ENCODE data around the gene ZNF689. TPM values are rescaled to one million over a fixed set of nuclear protein-coding genes. Genes with fewer than 3 reads are reported as not detected.
"Not testable (repeated sequence)": the region's sequence is repeated elsewhere in the genome, so short reads cannot be mapped to it uniquely, and the experiment has no call there.

ZNF689 gene
- total RNA-seq, 2 experiments from 2014 or later: 8.7 to 9.9 TPM

DNA sequence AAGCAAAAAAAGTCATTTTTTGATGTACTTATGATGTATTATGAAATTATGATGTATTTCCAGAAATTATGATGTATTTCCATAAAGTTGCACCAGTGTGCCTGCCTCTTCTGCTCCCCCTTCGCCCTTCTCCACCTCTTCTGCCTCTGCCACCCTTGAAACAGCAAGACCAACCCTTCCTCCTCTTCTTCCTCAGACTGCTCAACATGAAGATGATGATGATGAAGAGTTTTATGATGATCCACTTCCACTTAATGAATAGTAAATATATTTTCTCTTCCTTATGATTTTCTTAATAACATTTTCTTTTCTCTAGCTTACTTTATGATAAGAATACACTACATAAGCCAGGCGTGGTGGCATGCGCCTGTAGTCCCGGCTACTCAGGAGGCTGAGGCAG lies 17.3 kb downstream of the ZNF689 start:
- no peak for DNase-seq
- no peak overlapping the region for H3K27ac Mint-ChIP-seq
- no peaks in the 10 kb centered on the region for H3K27me3 Mint-ChIP-seq
- ChIA-PET CTCF (interaction anchor here (0.6 to 2.0 kb wide), 4 partner anchors 21 to 58 kb away, joined by 3 to 6 read pairs (median 4); partner anchors contain the start of gene PRR14), POLR2A (no interaction called here)
- H3K4me3 Mint-ChIP-seq: no peak overlapping the region
- intact Hi-C loops (cut with micrococcal nuclease): no loop called here
- peaks cover 8% of the 10 kb centered on the region for H3K4me1 Mint-ChIP-seq (ENCODE audit: low read depth)
- H3K9me3 Mint-ChIP-seq: no peaks in the 10 kb centered on the region
- H3K36me3 Mint-ChIP-seq: peaks cover 5% of the 10 kb centered on the region

DNA sequence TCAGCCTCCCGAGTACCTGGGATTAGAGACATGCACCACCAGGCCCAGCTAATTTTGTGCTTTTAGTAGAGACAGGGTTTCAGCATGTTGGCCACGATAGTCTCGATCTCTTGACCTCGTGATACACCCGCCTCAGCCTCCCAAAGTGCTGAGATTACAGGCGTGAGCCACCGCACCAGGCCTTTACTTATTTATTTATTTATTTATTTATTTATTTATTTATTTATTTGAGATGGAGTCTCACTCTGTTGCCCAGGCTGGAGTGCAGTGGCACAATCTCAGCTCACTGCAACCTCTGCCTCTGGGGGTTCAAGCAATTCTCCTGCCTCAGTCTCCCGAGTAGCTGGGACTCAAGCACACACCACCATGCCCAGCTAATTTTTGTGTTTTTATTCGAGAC lies 19.3 kb downstream of the ZNF689 start:
- H3K9me3 Mint-ChIP-seq; intact Hi-C loops (cut with micrococcal nuclease); DNase-seq; H3K27ac Mint-ChIP-seq; H3K4me3 Mint-ChIP-seq; H3K27me3 Mint-ChIP-seq: not testable (repeated sequence)
- peaks cover 17% of the 10 kb centered on the region for H3K4me1 Mint-ChIP-seq (ENCODE audit: low read depth)
- H3K36me3 Mint-ChIP-seq: peaks cover 13% of the 10 kb centered on the region
- ChIA-PET POLR2A (interaction anchor here (0.6 to 0.7 kb wide), 2 partner anchors 39 to 105 kb away, joined by 3 read pairs; no protein-coding TSS in a partner anchor), CTCF (interaction anchor here (0.9 to 1.0 kb wide), 2 partner anchors 38 to 55 kb away, joined by 3 read pairs; no protein-coding TSS in a partner anchor)

DNA sequence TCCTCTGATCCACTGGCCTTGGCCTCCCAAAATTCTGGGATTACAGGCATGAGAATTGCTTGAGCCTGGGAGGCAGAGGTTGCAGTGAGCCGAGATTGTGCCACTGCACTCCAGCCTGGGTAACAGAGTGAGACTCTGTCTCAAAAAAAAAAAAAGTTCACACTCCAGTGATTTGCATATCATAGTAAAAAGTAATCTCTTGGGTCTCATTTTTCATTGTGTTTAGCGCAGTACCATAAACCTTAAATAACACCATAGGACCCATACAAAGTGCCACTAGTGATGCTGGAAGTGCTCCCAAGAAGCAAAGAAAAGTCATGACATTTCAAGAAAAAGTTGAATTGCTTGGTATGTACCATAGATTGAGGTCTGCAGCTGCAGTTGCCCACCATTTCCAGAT lies 20.6 kb downstream of the ZNF689 start:
- H3K9me3 Mint-ChIP-seq; POLR2A ChIA-PET; DNase-seq; H3K27me3 Mint-ChIP-seq; H3K27ac Mint-ChIP-seq; H3K4me3 Mint-ChIP-seq; intact Hi-C loops (cut with micrococcal nuclease); CTCF ChIA-PET: not testable (repeated sequence)
- peaks cover 18% of the 10 kb centered on the region for H3K36me3 Mint-ChIP-seq
- peaks cover 21% of the 10 kb centered on the region for H3K4me1 Mint-ChIP-seq (ENCODE audit: low read depth)

DNA sequence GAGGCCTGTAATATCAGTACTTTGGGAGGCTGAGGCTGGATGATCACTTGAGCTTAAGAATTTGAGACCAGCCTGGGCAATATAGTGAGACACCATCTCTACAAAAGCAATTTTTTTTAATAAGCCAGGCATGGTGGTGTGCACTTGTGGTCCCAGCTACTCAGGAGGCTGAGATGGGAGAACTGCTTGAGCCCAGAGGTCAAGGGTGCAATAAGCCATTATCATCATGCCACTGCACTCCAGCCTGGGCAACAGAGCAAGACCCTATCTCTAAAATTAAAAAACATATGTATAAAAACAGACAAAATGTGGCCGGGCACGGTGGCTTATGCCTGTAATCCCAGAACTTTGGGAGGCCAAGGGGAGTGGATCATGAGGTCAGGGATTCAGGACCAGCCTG lies 21.5 kb downstream of the ZNF689 start:
- intact Hi-C loops (cut with micrococcal nuclease): no loop called here
- H3K27ac Mint-ChIP-seq: no peak overlapping the region
- ChIA-PET CTCF (interaction anchor here (1.0 to 5.0 kb wide), 3 partner anchors 7 to 53 kb away, joined by 3 to 29 read pairs (median 4); no protein-coding TSS in a partner anchor), POLR2A (interaction anchor here (0.6 kb wide), 1 partner anchor 691 kb away, joined by 6 read pairs; no protein-coding TSS in a partner anchor)
- no peaks in the 10 kb centered on the region for H3K9me3 Mint-ChIP-seq
- H3K27me3 Mint-ChIP-seq: no peaks in the 10 kb centered on the region
- peaks cover 18% of the 10 kb centered on the region for H3K36me3 Mint-ChIP-seq
- no peak for DNase-seq
- peaks cover 26% of the 10 kb centered on the region for H3K4me1 Mint-ChIP-seq (ENCODE audit: low read depth)
- no peak overlapping the region for H3K4me3 Mint-ChIP-seq

DNA sequence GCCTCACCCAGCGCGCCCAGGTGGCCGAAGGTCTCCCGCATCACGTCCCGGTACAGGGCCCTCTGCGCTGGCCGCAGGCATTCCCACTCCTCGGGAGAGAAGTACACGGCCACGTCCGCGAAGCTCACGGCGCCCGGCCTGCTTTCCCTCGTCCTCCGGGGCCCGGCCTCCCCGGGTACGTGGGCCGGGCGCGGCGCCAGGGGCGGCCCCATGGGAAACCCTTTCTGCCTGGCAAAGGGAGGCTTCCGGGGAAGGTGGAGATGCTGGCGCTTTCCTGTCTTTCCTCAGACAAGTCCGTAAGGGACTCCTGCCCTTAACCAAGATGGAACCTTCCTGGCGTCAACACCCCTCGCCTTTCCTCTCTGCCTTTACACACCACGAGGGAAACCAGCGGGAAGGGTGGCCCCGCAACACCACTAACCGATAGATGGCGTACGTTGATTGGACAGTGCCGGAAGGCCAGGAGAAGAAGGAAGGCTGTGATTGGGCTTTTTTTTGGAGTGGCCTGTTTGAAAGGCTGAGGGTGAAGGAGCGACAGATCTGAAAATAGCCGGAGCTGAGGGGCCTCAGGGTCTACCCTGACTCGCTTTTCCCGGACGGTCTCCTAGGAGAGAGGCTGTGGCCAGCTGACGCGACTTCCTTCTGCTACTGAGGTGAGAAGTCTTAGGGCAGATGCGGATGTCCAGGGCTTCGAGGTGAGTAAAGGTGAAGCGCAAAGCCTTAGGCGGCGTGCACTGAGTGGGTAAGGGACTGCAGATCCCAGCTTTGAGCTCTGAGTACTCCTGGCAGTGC lies 24.6 kb downstream of the ZNF689 start, which contains the start of gene ZNF785:
Gene ZNF785, minus strand, starts transcription at position 298 of the 792 bp plus-strand sequence. Its CDS starts 86 bp downstream, at position 212.
- intact Hi-C loops (cut with micrococcal nuclease): loop anchor here (1.0 kb wide), 2 partner anchors 17 to 50 kb away; no protein-coding TSS in a partner anchor
- Mint-ChIP-seq H3K36me3 (peaks cover 35% of the 10 kb centered on the region), H3K27ac (peak within 1 kb of the TSS; percentile 83), H3K9me3 (no peaks in the 10 kb centered on the region), H3K4me3 (peak within 1 kb of the TSS; percentile 83), H3K27me3 (no peaks in the 10 kb centered on the region), H3K4me1 (ENCODE audit: low read depth) (peaks cover 32% of the 10 kb centered on the region)
- ChIA-PET POLR2A (interaction anchor here (0.8 to 2.4 kb wide), 13 partner anchors 9 to 51 kb away, joined by 3 to 18 read pairs (median 4); partner anchors contain the start of genes ZNF688, ZNF689, ZNF747 and ZNF764), CTCF (interaction anchor here (0.7 to 5.0 kb wide), 14 partner anchors 12 to 553 kb away, joined by 3 to 29 read pairs (median 4); partner anchors contain the start of genes DCTPP1, FBRS, PRR14 and ZNF688)
- DNase-seq: peak; percentile 97

DNA sequence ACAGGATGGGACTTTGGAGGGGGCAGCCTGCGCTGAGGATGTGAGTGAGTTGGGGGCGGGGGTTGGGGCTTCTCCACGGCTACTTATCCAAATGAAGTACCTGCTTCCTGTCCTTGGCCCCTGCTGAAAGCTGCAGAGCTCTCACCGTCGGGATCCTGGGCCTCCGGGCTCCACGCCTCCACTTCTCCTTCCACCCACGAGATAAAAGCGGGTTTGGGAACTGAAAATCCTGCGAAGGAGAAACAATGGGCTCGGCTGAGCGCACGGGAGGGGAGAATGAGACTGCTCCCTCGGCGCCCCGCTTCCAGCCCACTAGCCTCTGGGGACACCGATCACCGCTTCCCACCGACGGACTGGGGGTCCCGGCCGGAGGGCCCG lies 25.2 kb downstream of the ZNF689 start:
- H3K27ac Mint-ChIP-seq: peak overlapping the region; percentile 83
- no peaks in the 10 kb centered on the region for H3K9me3 Mint-ChIP-seq
- ChIA-PET CTCF (interaction anchor here (0.9 to 5.0 kb wide), 8 partner anchors 13 to 155 kb away, joined by 3 to 29 read pairs (median 5); partner anchors contain the start of genes DCTPP1, FBRS, ZNF688 and ZNF747), POLR2A (interaction anchor here (0.8 to 2.4 kb wide), 8 partner anchors 13 to 50 kb away, joined by 3 to 18 read pairs (median 6); partner anchors contain the start of genes ZNF688, ZNF747 and ZNF764)
- intact Hi-C loops (cut with micrococcal nuclease): loop anchor here (1.0 kb wide), 2 partner anchors 17 to 50 kb away; no protein-coding TSS in a partner anchor
- DNase-seq: peak; percentile 36
- peaks cover 35% of the 10 kb centered on the region for H3K36me3 Mint-ChIP-seq
- H3K4me3 Mint-ChIP-seq: peak overlapping the region; percentile 83
- peaks cover 32% of the 10 kb centered on the region for H3K4me1 Mint-ChIP-seq (ENCODE audit: low read depth)
- no peaks in the 10 kb centered on the region for H3K27me3 Mint-ChIP-seq

DNA sequence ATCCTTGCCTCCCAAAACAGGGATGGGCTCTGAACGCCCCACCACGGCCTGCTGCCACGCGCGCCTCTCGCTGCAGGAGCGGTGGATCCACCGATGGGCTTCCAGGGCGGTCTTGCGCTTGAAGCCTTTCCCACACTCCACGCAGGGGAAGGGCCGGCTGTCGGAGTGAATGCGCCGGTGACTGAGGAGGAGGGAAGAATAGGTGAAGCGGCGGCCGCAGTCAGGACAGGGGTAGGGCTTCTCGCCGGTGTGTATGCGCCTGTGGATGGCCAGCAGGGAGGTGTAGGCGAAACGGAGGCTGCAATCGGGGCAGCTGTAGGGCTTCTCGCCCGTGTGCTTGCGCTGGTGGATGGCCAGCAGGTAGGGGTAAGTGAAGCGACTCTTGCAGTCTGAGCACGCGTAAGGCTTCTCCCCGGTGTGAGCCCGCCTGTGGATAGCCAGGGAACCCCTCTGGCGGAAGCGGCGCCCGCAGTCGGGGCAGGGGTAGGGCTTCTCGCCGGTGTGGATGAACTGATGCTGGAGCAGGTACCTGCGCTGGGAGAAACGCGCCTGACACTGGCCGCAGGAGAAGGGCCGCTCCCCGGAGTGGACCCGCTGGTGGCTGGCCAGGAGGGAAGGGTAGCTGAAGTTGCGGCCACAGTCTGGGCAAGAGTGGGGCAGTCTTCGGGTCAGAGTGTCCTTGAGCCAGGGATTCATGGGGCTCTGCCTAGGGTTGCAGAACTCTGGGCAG lies 27.4 kb downstream of the ZNF689 start:
- Mint-ChIP-seq H3K4me3 (no peak overlapping the region), H3K4me1 (ENCODE audit: low read depth) (peaks cover 28% of the 10 kb centered on the region), H3K36me3 (peaks cover 33% of the 10 kb centered on the region), H3K27ac (no peak overlapping the region), H3K27me3 (no peaks in the 10 kb centered on the region), H3K9me3 (no peaks in the 10 kb centered on the region)
- POLR2A ChIA-PET: interaction anchor here (1.6 kb wide), 1 partner anchor 11 kb away, joined by 5 read pairs; the partner anchor contains the start of gene ZNF688
- CTCF ChIA-PET: no interaction called here
- no peak for DNase-seq
- intact Hi-C loops (cut with micrococcal nuclease): no loop called here

DNA sequence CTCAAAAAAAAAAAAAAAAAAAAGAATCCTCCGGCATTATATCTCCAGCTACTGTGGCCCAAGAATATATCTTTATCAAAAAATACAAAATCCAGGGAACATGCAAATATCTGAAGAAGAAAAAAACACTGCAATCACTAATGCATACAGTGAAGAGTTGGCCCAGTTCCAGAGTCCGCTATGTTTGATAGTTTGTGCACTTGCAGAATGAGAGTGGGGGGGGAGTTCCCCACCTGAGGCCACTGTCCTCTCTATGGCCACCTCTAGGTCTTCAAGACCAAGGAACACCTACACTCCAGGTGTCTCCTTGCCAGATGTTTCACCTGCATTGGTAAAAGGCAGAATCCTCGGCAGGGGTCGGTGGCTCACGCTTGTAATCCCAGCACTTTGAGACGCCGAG lies 28.7 kb downstream of the ZNF689 start:
- H3K36me3 Mint-ChIP-seq: peaks cover 27% of the 10 kb centered on the region
- POLR2A ChIA-PET: interaction anchor here (1.6 kb wide), 1 partner anchor 9 kb away, joined by 5 read pairs; the partner anchor contains the start of gene ZNF688
- intact Hi-C loops (cut with micrococcal nuclease): no loop called here
- H3K27me3 Mint-ChIP-seq: no peaks in the 10 kb centered on the region
- no peak overlapping the region for H3K4me3 Mint-ChIP-seq
- peaks cover 21% of the 10 kb centered on the region for H3K4me1 Mint-ChIP-seq (ENCODE audit: low read depth)
- DNase-seq: no peak
- H3K9me3 Mint-ChIP-seq: no peaks in the 10 kb centered on the region
- H3K27ac Mint-ChIP-seq: no peak overlapping the region
- CTCF ChIA-PET: no interaction called here

DNA sequence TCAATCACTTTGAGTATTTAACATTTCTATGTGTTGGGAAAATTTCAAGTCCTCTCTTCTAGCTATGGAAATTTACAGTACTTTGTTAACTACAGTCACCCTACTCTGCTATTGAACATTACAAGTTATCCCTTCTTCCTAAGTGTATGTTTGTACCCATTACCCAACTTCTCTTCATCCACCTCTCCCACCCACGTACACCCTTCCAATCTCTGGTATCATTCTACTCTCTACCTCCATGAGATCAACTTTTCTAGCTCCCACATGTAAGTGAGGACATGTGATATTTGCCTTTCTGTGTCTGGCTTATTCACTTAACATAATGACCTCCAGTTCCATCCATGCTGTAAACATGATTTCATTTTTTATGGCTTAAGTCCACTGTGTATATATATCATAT lies 35.5 kb downstream of the ZNF689 start:
- Mint-ChIP-seq H3K9me3 (no peaks in the 10 kb centered on the region), H3K27ac (no peak overlapping the region), H3K4me1 (ENCODE audit: low read depth) (peaks cover 30% of the 10 kb centered on the region), H3K27me3 (no peaks in the 10 kb centered on the region), H3K36me3 (peaks cover 8% of the 10 kb centered on the region), H3K4me3 (no peak overlapping the region)
- ChIA-PET POLR2A (interaction anchor here (1.2 kb wide), 1 partner anchor 11 kb away, joined by 4 read pairs; no protein-coding TSS in a partner anchor), CTCF (interaction anchor here (0.9 to 1.4 kb wide), 2 partner anchors 39 to 54 kb away, joined by 3 to 4 read pairs; no protein-coding TSS in a partner anchor)
- DNase-seq: no peak
- intact Hi-C loops (cut with micrococcal nuclease): no loop called here

DNA sequence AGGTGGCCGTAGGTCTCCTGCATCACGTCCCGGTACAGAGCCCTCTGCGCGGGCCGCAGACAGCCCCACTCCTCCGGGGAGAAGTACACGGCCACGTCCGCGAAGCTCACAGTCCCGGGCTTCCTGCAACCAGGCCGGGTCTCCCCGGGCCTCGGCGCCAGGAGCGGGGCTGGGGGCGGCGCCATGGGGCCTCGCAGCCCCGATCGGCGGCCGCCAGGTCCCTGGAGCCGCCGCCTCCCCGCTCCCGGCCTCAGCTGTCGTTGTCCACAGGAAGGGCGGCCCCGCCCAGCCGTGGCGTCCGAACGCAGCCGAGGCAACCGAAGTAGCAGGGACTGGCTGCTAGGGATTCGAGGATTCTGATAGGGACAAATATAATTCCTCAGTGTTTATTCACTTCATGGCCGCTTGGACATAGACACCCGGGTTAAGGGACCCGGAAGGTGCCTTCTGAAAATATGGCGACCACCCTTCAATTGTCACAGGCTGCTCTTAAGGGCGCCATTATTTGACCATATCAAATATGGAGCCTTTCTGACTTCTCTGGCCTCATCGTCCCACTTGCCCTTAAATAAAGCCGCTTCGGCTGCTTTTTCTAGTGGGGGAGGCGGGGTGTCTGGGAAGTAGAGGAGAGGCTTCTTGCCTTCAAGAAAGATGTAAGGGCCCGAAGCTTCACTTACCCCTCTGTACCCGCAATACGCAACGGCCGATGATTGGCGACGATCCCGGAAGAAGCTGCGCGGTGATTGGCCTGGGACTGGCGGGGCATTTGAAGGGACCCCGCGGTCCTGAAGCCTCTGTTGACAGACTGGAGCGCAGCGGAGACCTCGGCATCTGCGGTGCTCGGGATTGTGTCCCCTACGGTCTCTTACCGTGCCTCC lies 38.5 kb downstream of the ZNF689 start, which contains the start of gene ZNF688:
Gene ZNF688, minus strand, starts transcription at position 270 of the 878 bp plus-strand sequence. Its CDS starts 85 bp downstream, at position 185.
- no peaks in the 10 kb centered on the region for H3K27me3 Mint-ChIP-seq
- peaks cover 51% of the 10 kb centered on the region for H3K4me1 Mint-ChIP-seq (ENCODE audit: low read depth)
- CTCF ChIA-PET: interaction anchor here (0.8 to 3.0 kb wide), 13 partner anchors 10 to 154 kb away, joined by 3 to 17 read pairs (median 5); partner anchors contain the start of genes DCTPP1, ZNF747, ZNF764 and ZNF785
- POLR2A ChIA-PET: interaction anchor here (0.6 to 2.9 kb wide), 23 partner anchors 11 to 386 kb away, joined by 3 to 39 read pairs (median 4); partner anchors contain the start of genes FBRS, PRR14, ZNF689 and ZNF747
- H3K4me3 Mint-ChIP-seq: peak within 1 kb of the TSS; percentile 91
- no peaks in the 10 kb centered on the region for H3K9me3 Mint-ChIP-seq
- intact Hi-C loops (cut with micrococcal nuclease): loop anchor here (1.0 to 2.0 kb wide), 5 partner anchors 13 to 201 kb away; partner anchors contain the start of genes PRR14, TBC1D10B, ZNF747 and ZNF764
- H3K36me3 Mint-ChIP-seq: peaks cover 4% of the 10 kb centered on the region
- peak; percentile 96 for DNase-seq
- H3K27ac Mint-ChIP-seq: peak within 1 kb of the TSS; percentile 92
